ENCODE results near the gene GAS1.

The GAS1 gene

GRCh38 chr9:86921151-86921923, 26.0 kb downstream of the GAS1 start:
- DNase-seq, result no peak

GRCh38 chr9:86918556-86918955, 28.8 kb downstream of the GAS1 start:
- DNase-seq, result no peak

- no peak for DNase-seq
These were observed 35.1 kb downstream of the GAS1 start for GRCh38 chr9:86912210-86912609.

GRCh38 chr9:86909388-86909787, 37.9 kb downstream of the GAS1 start:
- DNase-seq, result no peak

- DNase-seq, result no peak
These were observed 39.0 kb downstream of the GAS1 start for GRCh38 chr9:86908261-86908660.

- no peak for DNase-seq
These were observed 40.0 kb downstream of the GAS1 start for GRCh38 chr9:86907346-86907745.

- no peak for DNase-seq
These were observed 43.6 kb downstream of the GAS1 start for GRCh38 chr9:86903734-86904085.

- DNase-seq, result no peak
These were observed 44.1 kb downstream of the GAS1 start for GRCh38 chr9:86902991-86903733.

GRCh38 chr9:86902586-86902985, 44.7 kb downstream of the GAS1 start:
- DNase-seq, result no peak

GRCh38 chr9:86902176-86902575, 45.1 kb downstream of the GAS1 start:
- DNase-seq, result no peak

GRCh38 chr9:86901511-86901910, 45.8 kb downstream of the GAS1 start:
- DNase-seq, result no peak

All from DMS79 (cell line).